ENCODE measurements around the gene PPP1R14C.
"Not testable (repeated sequence)": the region's sequence is repeated elsewhere in the genome, so short reads cannot be mapped to it uniquely, and the experiment has no call there.

PPP1R14C gene

GRCh38 chr6:150169609-150170008 lies 26.8 kb downstream of the PPP1R14C start:
- DNase-seq: no peak

DNA sequence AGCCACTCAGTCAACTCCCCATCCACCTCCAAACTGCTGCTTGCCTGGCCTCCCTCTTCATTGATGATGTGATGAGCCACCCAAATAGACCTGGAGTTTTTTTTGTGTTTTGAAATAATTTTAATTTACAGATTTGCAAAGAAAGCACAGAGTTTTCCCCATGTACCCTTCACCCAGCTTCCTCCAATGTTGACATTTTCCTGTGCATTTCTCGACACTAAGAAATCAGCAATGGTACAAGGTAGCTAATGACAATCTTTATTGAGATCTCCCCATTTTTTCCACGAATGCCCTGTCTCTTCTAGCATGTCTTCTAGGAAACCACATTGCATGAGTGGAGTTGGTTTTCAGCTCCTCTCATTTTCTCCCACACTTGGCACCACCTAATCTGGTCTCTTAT lies 30.1 kb downstream of the PPP1R14C start:
- DNase-seq: no peak

DNA sequence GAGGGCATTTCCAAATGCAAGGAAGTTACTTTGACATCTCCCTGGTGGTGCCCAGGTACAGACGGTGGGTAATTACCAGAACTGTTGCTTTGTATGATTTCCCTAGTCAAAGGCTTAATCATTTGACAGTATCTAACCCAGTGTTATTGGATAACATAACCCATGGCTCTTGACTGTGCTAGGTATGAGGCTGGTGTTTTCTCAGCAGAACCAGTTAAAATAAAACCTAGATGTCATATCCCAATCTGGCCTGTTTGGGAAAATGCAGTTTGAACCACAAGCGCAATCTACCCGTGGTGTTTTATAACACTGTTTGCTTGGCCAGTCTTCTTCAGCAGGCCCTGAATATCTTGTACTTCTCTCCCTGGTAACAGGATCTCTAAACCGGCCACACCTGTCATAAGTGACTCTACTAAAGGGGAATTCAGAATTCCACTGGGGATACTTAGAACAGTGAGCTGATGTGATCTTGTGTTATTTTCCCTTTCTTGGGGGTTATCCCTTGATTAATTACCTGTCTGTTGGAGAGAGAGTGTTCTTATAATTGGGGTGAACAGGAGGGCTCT lies 32.8 kb downstream of the PPP1R14C start:
- peak; percentile 10 for DNase-seq

DNA sequence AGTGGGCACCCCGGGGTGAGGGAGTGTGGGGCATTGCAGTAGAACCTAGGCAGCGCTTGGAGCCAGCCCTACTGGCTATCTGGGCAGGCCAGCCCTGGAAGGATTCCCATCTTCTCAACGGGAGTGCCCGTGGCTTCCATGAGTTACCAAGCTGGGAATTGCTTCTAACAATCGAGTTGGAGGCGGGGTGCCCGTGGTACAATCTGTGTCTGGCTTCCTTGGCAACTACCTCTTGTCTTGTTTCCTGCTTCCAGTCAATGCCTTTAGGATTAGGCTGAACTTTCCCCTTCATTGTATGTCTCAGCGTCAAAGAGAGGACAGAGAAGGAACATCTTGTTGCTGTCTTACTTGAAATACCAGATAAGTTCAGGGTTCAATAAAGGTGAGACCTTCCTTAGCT lies 33.3 kb downstream of the PPP1R14C start:
- DNase-seq: no peak

GRCh38 chr6:150176659-150177058 lies 33.8 kb downstream of the PPP1R14C start:
- no peak for DNase-seq

- no peak for DNase-seq
These were observed 34.6 kb downstream of the PPP1R14C start for GRCh38 chr6:150177259-150177951.

DNA sequence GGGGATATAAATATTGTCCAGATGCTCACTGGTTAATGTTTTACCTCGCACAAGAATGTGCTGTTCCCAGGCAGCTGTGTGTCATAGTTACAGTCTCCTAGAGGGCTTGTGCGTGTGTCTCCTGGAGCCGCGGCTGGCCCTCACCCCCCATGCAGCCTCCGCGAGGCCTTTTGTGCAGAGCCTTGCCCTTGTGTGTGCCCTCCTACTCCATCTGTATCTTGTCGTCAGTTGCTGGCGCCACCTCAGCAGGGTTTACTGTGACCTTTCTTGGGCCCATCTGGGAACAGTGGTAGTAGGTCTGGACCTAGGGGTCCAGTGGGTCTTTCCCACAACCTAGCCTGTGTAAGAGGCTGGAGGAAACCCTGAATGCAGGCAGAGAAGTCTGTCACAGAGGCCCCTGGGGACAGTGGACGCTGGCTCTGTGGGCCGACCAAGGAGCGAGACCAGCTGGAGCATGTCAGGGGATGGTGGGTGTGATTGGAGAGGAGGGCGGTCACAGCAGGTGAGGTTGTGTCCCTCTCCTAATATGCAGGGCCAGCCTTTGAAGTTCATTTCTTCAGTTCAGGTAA lies 35.2 kb downstream of the PPP1R14C start:
- DNase-seq: no peak

GRCh38 chr6:150179030-150179429 lies 36.2 kb downstream of the PPP1R14C start:
- no peak for DNase-seq

DNA sequence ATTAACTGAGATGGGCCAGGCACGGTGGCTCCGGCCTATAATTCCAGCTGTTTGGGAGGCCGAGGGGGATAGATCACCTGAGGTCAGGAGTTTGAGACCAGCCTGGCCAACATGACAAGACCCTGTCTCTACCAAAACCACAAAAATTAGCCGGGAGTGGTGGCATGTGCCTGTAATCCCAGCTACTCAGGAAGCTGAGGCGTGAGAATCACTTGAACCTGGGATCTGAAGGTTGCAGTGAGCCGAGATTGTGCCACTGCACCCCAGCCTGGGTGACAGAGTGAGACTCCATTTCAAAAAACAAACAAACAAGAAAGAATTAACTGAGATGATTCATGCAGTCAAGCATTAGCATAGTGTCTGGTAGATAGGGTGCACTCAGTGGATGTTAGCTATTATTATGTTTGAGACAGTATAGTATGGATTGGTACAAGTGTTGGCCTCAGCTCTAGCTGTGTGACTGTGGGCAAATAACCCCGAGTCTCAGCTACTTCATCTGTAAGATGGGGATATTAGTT lies 37.1 kb downstream of the PPP1R14C start:
- DNase-seq: not testable (repeated sequence)

DNA sequence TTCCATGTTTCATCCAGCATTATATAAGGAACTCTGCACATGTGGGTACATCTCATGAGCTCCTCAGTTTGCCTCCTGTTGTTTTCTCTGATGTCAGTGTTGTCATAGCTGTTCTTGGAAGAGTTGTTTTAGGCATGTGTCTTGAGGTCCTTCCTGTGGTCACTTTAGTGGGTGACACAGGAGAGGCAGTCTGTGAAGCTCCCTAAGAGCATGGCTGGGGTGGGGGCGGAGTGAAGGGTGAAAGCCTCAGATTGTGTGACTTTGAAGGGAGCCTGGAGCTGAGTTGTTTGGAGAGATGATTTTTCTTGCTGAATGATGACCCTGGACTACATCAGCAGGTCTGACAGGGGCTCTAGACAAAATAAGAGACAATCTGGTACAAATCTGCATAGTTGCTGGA lies 37.7 kb downstream of the PPP1R14C start:
- DNase-seq: no peak

DNA sequence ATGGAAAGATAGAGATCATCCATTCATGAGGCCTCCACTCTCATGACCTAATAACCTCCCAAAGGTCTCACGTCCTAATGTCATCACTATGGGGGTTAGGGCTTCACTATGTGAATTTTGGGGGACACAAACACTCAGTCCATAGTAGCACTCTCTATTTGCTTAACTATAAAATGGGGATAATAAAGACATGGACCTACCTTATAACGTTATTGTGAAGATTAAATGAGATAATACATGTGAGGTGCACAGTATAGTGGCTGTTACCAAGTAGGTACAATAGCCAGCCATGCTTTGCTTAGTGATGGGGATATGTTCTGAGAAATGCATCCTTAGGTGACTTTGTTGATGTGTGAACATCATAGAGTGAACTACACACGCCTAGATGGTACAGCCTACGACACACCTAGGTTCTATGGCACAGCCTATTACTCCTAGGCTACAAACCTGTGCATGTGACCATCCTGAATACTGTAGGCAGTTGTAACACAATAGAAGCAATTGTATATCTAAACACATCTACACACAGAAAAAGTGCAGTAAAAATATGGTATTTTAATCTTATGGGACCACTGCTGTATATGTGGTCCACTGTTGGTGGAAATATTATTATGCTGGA lies 39.7 kb downstream of the PPP1R14C start:
- no peak for DNase-seq

DNA sequence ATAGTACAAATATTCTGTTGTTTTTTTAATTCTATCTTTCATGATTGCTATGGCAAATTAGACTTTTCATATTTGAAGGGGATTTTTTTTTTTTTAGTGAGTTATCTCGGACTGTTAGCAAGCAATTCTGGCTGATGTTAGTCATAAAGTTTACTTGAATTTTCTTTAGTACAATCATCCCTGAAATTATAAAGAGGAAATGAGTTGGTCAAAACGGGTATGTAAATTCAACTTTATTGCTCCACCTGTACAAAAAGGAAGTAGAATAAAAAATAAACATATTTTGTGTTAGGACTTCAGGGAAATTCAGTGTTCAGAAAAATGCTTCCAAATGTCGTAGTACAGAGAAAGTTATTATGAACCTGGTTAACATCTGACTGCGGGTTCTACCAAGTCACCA lies 40.3 kb downstream of the PPP1R14C start:
- DNase-seq: no peak

DNA sequence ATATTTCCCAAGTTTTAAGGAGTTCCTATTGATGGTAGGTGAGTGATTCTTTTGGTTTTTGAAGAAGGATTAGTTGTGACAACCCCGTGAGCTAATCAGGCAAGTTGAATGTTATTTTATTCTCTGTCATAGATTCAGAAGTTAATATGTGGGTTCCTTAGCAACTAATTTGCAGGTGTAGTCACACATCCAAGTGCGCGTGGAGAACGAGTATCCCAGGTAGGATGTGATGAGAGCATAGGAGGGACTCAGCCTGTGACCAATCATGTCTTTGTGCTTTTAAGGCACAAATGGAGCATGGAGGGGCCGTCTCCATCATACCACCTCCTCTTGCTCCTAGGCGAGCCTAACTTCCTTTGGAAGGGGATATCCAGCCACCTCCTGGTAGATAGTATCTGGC lies 41.1 kb downstream of the PPP1R14C start:
- no peak for DNase-seq

GRCh38 chr6:150184850-150185731 lies 42.2 kb downstream of the PPP1R14C start:
- DNase-seq: no peak

DNA sequence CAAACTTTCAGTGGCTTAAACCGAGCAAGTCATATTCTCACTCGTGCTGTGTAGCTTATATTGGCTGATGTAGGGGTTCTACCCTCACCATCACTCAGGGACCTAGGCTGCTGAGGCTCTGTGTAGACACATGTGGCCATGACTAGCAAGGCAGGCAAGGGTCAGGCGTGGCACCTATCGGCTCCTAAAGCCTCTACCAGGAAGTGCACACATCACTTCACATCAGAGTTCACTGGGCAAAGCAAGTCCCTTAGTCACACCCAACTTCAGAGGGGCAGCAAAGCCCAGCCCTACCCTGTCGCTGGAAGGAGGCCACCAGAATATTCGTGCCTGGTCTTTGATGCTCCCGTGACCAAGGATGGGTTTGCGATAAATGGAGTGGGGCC lies 42.9 kb downstream of the PPP1R14C start:
- no peak for DNase-seq

GRCh38 chr6:150186129-150186898 lies 43.5 kb downstream of the PPP1R14C start:
- no peak for DNase-seq

DNA sequence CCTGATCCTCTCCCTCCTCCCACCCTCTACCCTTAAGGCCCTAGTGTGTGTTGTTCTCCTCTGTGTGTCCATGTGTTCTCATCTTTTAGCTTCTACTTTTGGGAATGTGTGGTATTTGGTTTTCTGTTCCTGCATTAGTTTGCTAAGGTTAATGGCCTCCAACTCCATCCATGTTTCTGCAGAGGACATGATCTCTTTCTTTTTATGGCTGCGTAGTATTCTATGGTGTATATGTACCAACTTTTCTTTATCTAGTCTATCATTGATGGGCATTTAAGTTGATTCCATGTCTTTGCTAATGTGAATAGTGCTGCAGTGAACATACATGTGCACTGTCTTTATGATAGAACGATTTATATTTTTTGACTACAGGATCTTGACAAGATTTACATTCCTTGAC lies 44.6 kb downstream of the PPP1R14C start:
- DNase-seq: not testable (repeated sequence)

GRCh38 chr6:150189122-150189521 lies 46.3 kb downstream of the PPP1R14C start:
- DNase-seq: no peak

GRCh38 chr6:150191809-150192208 lies 49.0 kb downstream of the PPP1R14C start:
- no peak for DNase-seq

DNA sequence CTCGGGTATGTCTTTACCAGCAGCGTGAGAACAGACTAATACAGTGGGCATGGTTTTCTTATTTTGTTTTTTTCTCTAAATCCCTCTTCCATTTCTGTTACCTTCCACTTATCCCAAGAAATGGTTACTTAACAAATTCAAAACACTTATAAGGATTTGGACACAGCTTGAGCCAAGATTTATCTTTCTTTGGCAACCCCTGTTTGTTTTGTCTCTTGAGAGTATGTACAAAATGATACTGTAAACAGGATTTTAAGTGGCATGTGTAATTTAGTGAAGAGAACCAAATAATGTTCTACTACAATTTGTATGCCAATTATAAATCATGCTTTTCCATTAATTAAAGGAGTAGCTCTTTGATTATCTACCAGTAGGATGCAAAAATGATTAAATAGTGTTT lies 51.4 kb downstream of the PPP1R14C start:
- DNase-seq: peak; percentile 47

- no peak for DNase-seq
These were observed 53.2 kb downstream of the PPP1R14C start for GRCh38 chr6:150195996-150196417.

Data from DMS79 (cell line).